ENCODE measurements around the gene GOLPH3L. TPM values are rescaled to one million over a fixed set of nuclear protein-coding genes. Genes with fewer than 3 reads are reported as not detected.

The GOLPH3L gene
- total and polyA plus RNA-seq, 10 of the 15 experiments (the other 5 are each of a cell fraction or from before 2014, with no cell fraction given), result 7.7 to 29.9 (median 19.2) TPM

DNA sequence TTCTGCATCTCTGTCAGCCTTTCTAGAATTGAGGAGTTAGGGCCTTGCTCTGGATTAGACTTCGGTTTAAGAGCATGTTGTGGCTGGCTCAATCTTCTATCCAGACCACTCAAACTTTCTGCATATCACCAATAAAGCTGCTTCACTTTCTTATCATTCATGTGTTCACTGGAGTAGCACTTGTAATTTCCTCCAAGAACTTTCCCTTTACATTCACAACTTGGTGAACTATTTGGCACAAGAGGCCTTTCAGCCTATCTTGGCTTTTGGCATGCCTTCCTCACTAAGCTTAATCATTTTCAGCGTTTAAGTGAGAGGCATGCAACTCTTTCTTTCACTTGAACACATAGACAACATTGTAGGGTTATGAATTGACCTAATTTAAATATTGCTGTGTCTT is 27.4 kb upstream of the GOLPH3L start:
- H2AFZ ChIP-seq (ENCODE audit: control insufficient read depth, low read depth, low read length), result no peak overlapping the region
- no peaks in the 10 kb centered on the region for H3K36me3 ChIP-seq (ENCODE audit: control insufficient read depth in 2 of 2, insufficient read depth in 2 of 2, low read length in 1 of 2)
- no TSS peak for BruUV-seq (replicated peaks)
- SMC1A ChIA-PET (ENCODE audit: uncharacterized antibody, unreplicated experiment), result interaction anchor here (0.7 to 1.3 kb wide), 2 partner anchors 11 to 103 kb away, joined by 3 to 5 read pairs; no protein-coding TSS in a partner anchor
- in situ Hi-C loops (cut with MboI) (no loop called here), intact Hi-C loops (cut with micrococcal nuclease; ENCODE audit: unreplicated experiment) (no loop called here)
- H3K4me1 ChIP-seq (ENCODE audit: control insufficient read depth, insufficient read depth, low read length), result no peaks in the 10 kb centered on the region
- H3K9me3 ChIP-seq (replicated peaks; ENCODE audit: control insufficient read depth, insufficient read depth, low read length), result no peaks in the 10 kb centered on the region; the same call in 2 of the 3 replicates
- ATAC-seq (no peak), DNase-seq (ENCODE audit: low read depth, low spot score) (no peak), FAIRE-seq (no peak)
- POLR2A ChIA-PET, result interaction anchor here (0.6 to 0.8 kb wide), 2 partner anchors 31 to 258 kb away, joined by 3 to 7 read pairs; no protein-coding TSS in a partner anchor
- RAD21 ChIA-PET (ENCODE audit: unreplicated experiment), result no interaction called here
- WGBS (ENCODE audit: insufficient coverage, insufficient replicate concordance, low lambda C conversion rate, missing lambda C conversion rate), result 100% methylated on average over 2 of the region's 2 CpGs
- no peak overlapping the region for H3K4me3 ChIP-seq
- H3K79me2 ChIP-seq (ENCODE audit: control insufficient read depth, insufficient read depth, low read length), result no peaks in the 10 kb centered on the region
- no peak overlapping the region for H3K4me2 ChIP-seq (ENCODE audit: control insufficient read depth, insufficient read depth)
- H3K27ac ChIP-seq (ENCODE audit: control insufficient read depth, insufficient read depth), result no peak overlapping the region
- H3K27me3 ChIP-seq (replicated peaks in 1 of 2; ENCODE audit: control insufficient read depth in 2 of 2, insufficient read depth in 2 of 2, low read length in 1 of 2), result no peaks in the 10 kb centered on the region
- H3K9ac ChIP-seq (ENCODE audit: control insufficient read depth, insufficient read depth, low read length), result no peak overlapping the region
- CTCF ChIA-PET, result interaction anchor here (1.0 kb wide), 1 partner anchor 152 kb away, joined by 3 read pairs; no protein-coding TSS in a partner anchor
- H4K20me1 ChIP-seq (ENCODE audit: control insufficient read depth, insufficient read depth), result no peaks in the 10 kb centered on the region
- no peak for TF ChIP-seq ESRRA (IDR thresholded peaks at IDR 0.05; ENCODE audit: low read length)
- TF ChIP-seq IKZF2 (IDR thresholded peaks at IDR 0.05), result no peak
- no peak for TF ChIP-seq NR2C1 (IDR thresholded peaks at IDR 0.05)
- TF ChIP-seq HSF1 (IDR thresholded peaks at IDR 0.05; ENCODE audit: low read depth, low read length), result no peak
- TF ChIP-seq TBL1XR1 (IDR thresholded peaks at IDR 0.05; ENCODE audit: low read depth, low read length), result no peak
- no peak for TF ChIP-seq SPI1 (IDR thresholded peaks at IDR 0.05; ENCODE audit: borderline replicate concordance, insufficient read depth, low read depth, low read length)
- TF ChIP-seq STAT1 (conservative IDR thresholded peaks at IDR 0.05), result no peak
- TF ChIP-seq BCL11A (IDR thresholded peaks at IDR 0.05; ENCODE audit: low read depth, low read length), result no peak
- TF ChIP-seq, protein P1, sequence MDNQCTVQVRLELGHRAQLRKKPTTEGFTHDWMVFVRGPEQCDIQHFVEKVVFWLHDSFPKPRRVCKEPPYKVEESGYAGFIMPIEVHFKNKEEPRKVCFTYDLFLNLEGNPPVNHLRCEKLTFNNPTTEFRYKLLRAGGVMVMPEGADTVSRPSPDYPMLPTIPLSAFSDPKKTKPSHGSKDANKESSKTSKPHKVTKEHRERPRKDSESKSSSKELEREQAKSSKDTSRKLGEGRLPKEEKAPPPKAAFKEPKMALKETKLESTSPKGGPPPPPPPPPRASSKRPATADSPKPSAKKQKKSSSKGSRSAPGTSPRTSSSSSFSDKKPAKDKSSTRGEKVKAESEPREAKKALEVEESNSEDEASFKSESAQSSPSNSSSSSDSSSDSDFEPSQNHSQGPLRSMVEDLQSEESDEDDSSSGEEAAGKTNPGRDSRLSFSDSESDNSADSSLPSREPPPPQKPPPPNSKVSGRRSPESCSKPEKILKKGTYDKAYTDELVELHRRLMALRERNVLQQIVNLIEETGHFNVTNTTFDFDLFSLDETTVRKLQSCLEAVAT (IDR thresholded peaks at IDR 0.05), result no peak
- no peak for TF ChIP-seq RFX5 (IDR thresholded peaks at IDR 0.05; ENCODE audit: low read depth, low read length)
- TF ChIP-seq, protein P2, sequence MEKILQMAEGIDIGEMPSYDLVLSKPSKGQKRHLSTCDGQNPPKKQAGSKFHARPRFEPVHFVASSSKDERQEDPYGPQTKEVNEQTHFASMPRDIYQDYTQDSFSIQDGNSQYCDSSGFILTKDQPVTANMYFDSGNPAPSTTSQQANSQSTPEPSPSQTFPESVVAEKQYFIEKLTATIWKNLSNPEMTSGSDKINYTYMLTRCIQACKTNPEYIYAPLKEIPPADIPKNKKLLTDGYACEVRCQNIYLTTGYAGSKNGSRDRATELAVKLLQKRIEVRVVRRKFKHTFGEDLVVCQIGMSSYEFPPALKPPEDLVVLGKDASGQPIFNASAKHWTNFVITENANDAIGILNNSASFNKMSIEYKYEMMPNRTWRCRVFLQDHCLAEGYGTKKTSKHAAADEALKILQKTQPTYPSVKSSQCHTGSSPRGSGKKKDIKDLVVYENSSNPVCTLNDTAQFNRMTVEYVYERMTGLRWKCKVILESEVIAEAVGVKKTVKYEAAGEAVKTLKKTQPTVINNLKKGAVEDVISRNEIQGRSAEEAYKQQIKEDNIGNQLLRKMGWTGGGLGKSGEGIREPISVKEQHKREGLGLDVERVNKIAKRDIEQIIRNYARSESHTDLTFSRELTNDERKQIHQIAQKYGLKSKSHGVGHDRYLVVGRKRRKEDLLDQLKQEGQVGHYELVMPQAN (conservative IDR thresholded peaks at IDR 0.05), result no peak
- no peak for TF ChIP-seq JUND (IDR thresholded peaks at IDR 0.05; ENCODE audit: low read depth, low read length)
- TF ChIP-seq WRNIP1 (IDR thresholded peaks at IDR 0.05; ENCODE audit: borderline replicate concordance, low read depth, low read length), result no peak
- no peak for TF ChIP-seq REST (IDR thresholded peaks at IDR 0.05; ENCODE audit: low read depth, low read length)
- no peak for TF ChIP-seq GABPA (IDR thresholded peaks at IDR 0.05; ENCODE audit: low read depth)
- no peak for TF ChIP-seq MXI1 (IDR thresholded peaks at IDR 0.05; ENCODE audit: low read depth, low read length)
- TF ChIP-seq SIN3A (IDR thresholded peaks at IDR 0.05; ENCODE audit: low read depth, low read length), result no peak
- no peak for TF ChIP-seq POLR2AphosphoS5 (IDR thresholded peaks at IDR 0.05; ENCODE audit: low read length)
